Measurements from ENCODE around the gene NCAPD3.

NCAPD3 gene

DNA sequence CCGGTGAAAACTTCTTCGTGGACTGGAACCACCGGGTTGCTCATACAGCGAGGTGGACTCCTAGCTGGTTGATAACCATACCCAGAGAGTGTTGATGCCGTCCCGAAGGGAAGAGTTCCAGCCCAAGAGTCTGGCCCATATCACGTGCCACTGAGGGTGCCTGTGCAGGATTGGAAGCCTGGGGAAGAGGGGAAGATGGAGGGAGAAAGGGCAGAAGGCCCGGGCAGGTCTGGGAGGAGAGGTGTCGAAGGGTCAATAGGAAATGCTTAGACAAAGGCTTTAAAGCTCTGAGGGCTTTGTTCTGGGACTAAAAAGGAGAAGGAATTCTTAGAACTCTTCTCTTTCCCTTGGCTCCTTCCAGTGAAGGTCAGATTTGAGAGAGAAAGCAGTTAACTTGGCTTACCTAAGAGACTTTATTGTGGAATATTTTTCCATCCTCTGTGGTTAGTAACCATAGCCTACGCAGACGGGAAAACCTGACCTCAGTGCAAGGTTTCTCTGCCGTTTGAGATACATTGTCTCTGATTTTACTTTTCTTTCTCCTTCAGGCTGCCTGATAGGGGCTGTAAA lies 84.4 kb downstream of the NCAPD3 start:
- no peak for FAIRE-seq

DNA sequence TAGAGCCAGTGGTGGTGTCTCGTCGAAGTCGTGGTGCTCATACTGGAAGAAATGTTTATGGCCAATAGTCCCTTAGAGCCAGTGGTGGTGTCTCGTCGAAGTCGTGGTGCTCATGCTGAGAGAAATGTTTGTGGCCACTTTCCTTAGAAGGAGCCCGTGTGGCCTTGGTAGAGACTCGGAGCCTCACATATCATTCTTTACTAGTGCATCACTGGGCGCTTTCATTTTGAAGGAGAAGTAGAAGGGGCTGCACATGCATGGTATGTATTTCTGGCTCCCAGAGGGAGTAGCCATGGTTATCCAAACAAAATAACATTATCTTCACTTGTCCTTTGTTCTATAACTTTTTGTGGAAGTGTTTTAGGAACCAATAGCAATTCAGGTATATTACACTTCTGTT lies 85.4 kb downstream of the NCAPD3 start:
- no peak for DNase-seq (ENCODE audit: insufficient read length, low spot score)
- TF ChIP-seq, protein P1, sequence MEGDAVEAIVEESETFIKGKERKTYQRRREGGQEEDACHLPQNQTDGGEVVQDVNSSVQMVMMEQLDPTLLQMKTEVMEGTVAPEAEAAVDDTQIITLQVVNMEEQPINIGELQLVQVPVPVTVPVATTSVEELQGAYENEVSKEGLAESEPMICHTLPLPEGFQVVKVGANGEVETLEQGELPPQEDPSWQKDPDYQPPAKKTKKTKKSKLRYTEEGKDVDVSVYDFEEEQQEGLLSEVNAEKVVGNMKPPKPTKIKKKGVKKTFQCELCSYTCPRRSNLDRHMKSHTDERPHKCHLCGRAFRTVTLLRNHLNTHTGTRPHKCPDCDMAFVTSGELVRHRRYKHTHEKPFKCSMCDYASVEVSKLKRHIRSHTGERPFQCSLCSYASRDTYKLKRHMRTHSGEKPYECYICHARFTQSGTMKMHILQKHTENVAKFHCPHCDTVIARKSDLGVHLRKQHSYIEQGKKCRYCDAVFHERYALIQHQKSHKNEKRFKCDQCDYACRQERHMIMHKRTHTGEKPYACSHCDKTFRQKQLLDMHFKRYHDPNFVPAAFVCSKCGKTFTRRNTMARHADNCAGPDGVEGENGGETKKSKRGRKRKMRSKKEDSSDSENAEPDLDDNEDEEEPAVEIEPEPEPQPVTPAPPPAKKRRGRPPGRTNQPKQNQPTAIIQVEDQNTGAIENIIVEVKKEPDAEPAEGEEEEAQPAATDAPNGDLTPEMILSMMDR (IDR thresholded peaks at IDR 0.05; ENCODE audit: insufficient read depth, missing control alignments), result no peak
- FAIRE-seq, result no peak

More for the DNA sequence above, 84.4 kb downstream of the NCAPD3 start:
- no peak for DNase-seq (ENCODE audit: insufficient read length, low spot score)
- TF ChIP-seq, protein P1 (IDR thresholded peaks at IDR 0.05; ENCODE audit: insufficient read depth, missing control alignments), result no peak

DNA sequence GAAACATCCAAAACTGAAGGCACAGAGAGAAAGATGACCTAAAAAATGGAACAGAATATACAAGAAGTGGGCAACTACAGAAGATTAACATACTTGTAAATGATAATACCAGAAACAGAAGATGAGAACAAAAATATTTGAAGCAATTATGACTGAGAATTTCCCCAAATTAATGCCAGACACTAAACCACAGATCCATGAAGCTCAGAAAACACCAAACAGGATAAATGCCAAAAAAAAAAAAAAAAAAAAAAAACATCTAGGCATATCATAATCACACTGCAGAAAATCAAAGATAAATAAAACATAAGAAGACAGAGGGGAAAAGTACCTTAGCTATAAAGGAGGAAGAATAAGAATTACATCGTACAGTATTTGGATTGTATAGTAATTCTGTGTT lies 89.6 kb downstream of the NCAPD3 start:
- FAIRE-seq (no peak), DNase-seq (ENCODE audit: insufficient read length, low spot score) (no peak)
- TF ChIP-seq, protein P1 (IDR thresholded peaks at IDR 0.05; ENCODE audit: insufficient read depth, missing control alignments), result no peak

DNA sequence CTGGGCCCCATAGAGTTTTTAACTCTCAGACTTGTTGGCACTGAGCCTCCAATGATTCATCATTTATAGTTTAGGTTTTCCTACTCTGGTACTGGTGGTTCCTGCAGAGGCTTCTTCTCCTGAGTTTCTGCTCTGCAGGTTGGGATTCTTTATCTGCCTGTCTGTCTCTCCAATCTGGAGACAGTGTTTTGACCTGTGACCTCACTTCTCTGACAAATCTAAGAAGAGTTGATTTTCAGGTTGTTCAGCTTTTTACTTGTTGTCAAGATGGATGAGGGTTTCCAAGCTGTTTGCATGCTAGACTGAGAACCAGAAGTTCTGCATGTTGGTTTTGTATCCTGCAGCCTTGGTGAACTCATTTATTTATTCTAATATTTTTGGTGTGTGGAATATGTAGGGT lies 91.0 kb downstream of the NCAPD3 start:
- DNase-seq (ENCODE audit: insufficient read length, low spot score) (no peak), FAIRE-seq (no peak)
- TF ChIP-seq, protein P1 (IDR thresholded peaks at IDR 0.05; ENCODE audit: insufficient read depth, missing control alignments), result no peak

DNA sequence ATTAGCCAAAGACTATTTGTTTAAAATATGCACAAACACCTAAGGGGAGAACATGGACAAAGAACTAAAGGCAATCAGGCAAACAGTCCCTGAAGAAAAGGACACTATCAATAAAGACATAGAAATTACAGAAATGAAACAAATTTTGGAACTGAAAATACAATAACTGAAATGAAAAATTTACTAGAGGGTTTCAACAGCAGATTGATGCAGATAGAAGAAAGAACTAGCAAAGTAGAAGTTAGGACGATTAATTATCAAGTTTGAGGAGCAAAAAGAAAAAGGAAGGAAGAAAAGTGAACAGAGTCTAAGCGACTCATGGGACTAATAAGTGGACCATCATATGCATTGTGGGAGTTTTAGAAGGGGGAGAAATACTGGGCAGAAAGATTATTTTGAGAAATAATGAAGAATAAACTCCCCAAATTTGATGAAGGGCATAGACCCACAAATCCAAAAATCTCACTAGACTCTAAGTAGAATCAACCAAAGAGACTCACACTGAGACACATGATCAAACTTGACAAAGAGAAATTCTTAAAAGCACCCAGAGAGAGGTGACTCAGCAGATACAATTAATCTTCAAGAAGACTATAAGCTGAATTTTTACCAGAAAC lies 92.0 kb downstream of the NCAPD3 start:
- TF ChIP-seq, protein P1 (IDR thresholded peaks at IDR 0.05; ENCODE audit: insufficient read depth, missing control alignments), result no peak
- DNase-seq (ENCODE audit: insufficient read length, low spot score), result no peak
- FAIRE-seq, result no peak

DNA sequence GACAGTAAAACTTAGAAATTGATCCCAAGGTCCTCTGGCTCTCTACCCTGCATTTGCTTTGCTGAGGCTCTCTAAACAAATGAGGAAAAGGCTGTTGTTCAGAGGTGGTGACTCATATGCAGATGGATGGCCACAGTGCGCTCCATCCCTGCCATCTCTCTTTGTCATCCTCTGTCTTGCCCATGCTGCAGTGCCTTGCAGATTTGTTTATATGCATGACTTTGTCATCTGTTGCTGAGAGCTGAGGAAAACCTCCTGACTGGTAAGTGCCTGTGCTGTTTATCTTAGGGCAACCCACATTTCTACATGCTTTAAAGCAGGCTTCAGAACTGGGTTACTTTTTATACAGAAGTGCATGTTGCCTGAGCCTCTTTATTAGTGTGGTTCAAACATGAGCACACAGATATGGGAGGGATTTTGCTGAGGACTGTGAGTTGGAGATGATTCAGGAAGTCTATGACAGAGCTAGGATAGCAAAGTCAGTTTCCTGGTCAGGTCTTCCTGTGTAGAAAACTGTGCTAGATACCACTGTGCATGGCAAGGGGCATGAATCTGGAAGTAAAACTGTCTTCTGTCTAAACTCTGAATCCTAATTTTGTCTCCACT lies 97.4 kb downstream of the NCAPD3 start:
- FAIRE-seq (no peak), DNase-seq (ENCODE audit: insufficient read length, low spot score) (no peak)
- TF ChIP-seq, protein P1 (IDR thresholded peaks at IDR 0.05; ENCODE audit: insufficient read depth, missing control alignments), result no peak

DNA sequence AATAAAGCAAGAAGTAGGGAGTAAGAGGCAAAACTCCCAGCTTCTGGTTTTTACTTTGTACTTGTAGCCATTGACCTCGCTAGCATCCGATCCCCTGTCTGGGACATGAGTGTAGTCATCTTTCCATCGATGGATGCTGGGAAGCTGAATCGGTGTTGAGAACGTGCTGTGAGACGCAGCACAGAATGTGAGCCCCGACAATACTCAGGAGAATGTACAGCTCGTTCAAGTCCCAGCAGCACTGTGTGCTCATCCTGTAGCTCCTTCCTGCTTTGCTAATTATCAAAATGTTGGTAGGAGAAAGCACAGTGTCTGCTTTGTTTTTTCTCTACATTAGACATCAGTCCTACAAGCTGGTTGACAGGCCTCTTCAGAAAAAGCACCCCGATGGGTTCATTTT lies 98.3 kb downstream of the NCAPD3 start:
- TF ChIP-seq, protein P1 (IDR thresholded peaks at IDR 0.05; ENCODE audit: insufficient read depth, missing control alignments), result no peak
- DNase-seq (ENCODE audit: insufficient read length, low spot score) (no peak), FAIRE-seq (no peak)
